OCI-LY3 (cell line): ENCODE results near the gene PAQR5.

Experiments
- EZH2phosphoT487 ChIP-seq: fragments of 200-600 bp; shearing (Covaris generic); IDR thresholded peaks from 2 replicates; pipeline ENCODE4 v1.6.1; 2018; ENCODE audit warnings: antibody characterized with exemption, mixed run types, low read depth
- TF ChIP-seq, protein P1 (sequence below): fragments of 200-600, 300-600 bp; sonication (generic); IDR thresholded peaks from 2 replicates; pipeline ENCODE4 v1.5.1; 2014; ENCODE audit warnings: antibody characterized with exemption, low read length, low read depth

DNA sequence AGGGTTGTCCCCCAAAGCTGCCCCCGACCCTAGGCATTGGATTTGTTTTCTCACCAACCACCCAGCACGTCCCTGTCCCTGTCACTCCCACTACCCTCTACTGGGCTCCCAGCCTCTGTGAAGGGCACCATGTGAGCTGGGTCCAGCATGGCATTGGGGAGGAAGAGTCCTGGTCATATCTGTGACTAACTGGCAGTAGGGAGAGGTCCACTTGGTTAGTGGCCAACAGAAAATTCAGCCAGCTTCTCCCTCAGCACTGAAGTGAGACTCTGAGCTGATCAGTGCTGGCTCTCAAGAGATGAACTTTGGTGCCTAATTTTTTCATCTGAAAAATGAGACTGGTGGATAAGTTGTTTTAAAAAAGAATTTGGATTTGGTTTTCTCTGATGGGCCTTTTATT, 104.1 kb downstream of the PAQR5 start:
- TF ChIP-seq, protein P1, sequence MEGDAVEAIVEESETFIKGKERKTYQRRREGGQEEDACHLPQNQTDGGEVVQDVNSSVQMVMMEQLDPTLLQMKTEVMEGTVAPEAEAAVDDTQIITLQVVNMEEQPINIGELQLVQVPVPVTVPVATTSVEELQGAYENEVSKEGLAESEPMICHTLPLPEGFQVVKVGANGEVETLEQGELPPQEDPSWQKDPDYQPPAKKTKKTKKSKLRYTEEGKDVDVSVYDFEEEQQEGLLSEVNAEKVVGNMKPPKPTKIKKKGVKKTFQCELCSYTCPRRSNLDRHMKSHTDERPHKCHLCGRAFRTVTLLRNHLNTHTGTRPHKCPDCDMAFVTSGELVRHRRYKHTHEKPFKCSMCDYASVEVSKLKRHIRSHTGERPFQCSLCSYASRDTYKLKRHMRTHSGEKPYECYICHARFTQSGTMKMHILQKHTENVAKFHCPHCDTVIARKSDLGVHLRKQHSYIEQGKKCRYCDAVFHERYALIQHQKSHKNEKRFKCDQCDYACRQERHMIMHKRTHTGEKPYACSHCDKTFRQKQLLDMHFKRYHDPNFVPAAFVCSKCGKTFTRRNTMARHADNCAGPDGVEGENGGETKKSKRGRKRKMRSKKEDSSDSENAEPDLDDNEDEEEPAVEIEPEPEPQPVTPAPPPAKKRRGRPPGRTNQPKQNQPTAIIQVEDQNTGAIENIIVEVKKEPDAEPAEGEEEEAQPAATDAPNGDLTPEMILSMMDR, result no peak
- no peak for TF ChIP-seq EZH2phosphoT487
